ENCODE measurements around the gene PVALB. TPM values are rescaled to one million over a fixed set of nuclear protein-coding genes. Genes with fewer than 3 reads are reported as not detected.
"Not testable (repeated sequence)": the region's sequence is repeated elsewhere in the genome, so short reads cannot be mapped to it uniquely, and the experiment has no call there.

PVALB gene
- total and polyA plus RNA-seq, 12 donors = 0.65 to 3.3 (median 1.3) TPM; not detected in 8

DNA sequence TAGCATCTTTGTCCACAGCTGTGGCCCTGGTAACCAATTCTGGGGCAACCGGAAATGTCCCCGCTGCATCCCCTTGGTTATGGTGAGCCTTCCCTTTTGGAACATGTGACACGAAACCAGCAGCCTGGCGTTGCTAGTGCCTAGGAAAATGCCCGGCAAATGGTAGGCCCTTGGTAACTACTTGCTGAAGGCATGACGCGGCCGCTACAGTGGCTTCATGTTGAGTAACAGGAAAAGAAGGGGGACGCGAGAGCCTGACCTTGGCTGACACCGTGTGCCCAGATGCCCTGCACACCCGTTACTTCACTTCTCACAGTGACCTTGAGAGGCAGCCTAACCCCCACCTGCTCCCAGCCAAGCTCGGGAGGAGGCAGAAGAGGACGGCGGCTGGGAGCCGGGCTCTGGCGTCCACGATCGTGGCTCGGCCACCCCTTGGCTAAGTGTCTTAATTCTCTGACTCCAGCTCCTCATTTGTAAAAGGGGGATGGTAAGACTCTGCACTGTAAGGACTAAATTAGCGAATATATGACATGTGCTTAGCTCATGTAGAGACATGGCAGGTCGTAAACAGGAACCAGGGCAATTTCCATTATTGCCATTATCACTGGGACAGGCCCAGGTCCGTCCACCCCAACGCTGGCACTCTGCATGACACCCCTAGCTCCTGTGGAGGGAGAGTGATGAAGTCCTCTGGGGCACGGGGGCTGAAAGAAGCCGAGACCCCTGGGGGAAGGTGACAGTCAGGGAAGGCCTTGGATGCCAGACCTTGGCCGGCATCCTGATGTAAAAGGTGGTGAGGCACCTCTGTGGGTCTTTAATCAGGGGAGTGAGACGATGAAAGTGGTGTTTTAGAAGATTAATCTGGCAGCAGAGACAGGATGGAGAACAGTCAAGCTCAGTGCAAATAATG is 59.8 kb downstream of the PVALB start:
- WGBS, 4 donors = 35 to 42% (median 39%) methylated on average over 21 to 28 of the region's 28 CpGs
- peak in 6 of 7 donors; percentile 19 to 54 (median 46) for DNase-seq
- no peak overlapping the region for H3K27ac ChIP-seq
- no peak for TF ChIP-seq POLR2A (IDR thresholded peaks at IDR 0.05)
- TF ChIP-seq, protein P1, sequence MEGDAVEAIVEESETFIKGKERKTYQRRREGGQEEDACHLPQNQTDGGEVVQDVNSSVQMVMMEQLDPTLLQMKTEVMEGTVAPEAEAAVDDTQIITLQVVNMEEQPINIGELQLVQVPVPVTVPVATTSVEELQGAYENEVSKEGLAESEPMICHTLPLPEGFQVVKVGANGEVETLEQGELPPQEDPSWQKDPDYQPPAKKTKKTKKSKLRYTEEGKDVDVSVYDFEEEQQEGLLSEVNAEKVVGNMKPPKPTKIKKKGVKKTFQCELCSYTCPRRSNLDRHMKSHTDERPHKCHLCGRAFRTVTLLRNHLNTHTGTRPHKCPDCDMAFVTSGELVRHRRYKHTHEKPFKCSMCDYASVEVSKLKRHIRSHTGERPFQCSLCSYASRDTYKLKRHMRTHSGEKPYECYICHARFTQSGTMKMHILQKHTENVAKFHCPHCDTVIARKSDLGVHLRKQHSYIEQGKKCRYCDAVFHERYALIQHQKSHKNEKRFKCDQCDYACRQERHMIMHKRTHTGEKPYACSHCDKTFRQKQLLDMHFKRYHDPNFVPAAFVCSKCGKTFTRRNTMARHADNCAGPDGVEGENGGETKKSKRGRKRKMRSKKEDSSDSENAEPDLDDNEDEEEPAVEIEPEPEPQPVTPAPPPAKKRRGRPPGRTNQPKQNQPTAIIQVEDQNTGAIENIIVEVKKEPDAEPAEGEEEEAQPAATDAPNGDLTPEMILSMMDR (IDR thresholded peaks at IDR 0.05) = no peak
- H3K36me3 ChIP-seq (replicated peaks in 1 of 2) = no peaks in the 10 kb centered on the region
- peaks cover 7% of the 10 kb centered on the region for H3K27me3 ChIP-seq
- H3K9me3 ChIP-seq (replicated peaks in 1 of 3) = no peaks in the 10 kb centered on the region
- H3K4me1 ChIP-seq (replicated peaks in 1 of 2) = no peaks in the 10 kb centered on the region
- intact Hi-C loops (cut with DNase I) = no loop called here
- no peak overlapping the region for H3K4me3 ChIP-seq

DNA sequence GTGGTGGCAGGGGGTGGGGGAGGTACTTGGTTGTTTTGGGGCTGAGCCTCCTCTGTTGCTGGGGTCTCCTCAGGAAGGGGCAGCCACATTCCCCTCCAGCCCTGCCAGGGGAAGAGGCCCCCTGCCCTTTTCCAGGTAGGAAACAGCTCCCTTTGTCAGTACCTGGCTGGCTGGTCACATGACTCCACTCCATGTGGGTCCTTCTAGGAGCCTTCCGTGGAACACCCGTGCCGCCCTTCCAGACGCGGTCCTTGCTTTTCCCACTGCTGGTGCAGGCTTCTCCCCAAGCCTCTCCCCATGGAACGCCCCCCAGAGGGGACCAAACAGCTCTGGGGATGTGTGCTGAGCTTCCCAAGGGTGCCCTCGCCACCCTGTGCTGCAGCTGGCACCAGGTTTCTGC is 60.8 kb downstream of the PVALB start:
- intact Hi-C loops (cut with DNase I) = no loop called here
- peak in 3 of 7 donors; percentile 6 to 43 (median 9) for DNase-seq
- 58 to 74% (median 63%) methylated on average over 7 of the region's 7 CpGs for WGBS, 4 donors

DNA sequence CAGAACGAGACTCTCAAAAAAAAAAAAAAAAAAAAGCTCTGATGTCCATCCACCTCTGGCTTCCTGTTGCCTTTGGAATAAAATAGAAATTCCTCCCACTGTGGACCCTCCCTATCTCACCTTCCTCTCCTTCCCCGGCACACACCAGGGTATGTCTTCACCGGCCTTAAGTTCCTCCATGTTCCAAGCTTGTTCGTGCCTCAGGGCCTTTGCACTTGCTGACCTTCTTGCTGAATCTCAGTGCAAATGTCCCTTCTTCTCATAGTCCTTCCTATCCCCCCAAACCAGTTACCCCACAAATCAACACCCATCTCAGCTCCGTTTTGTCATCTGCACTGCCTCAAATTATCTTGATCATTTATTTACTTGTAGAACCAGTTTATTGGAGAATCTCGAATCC is 61.5 kb downstream of the PVALB start:
- H3K4me3 ChIP-seq = no peak overlapping the region
- no peaks in the 10 kb centered on the region for H3K36me3 ChIP-seq (replicated peaks in 1 of 2)
- DNase-seq = peak in 2 of 7 donors; percentile 1 to 33
- intact Hi-C loops (cut with DNase I) = no loop called here
- no peaks in the 10 kb centered on the region for H3K4me1 ChIP-seq (replicated peaks in 1 of 2)
- H3K27ac ChIP-seq = no peak overlapping the region
- H3K27me3 ChIP-seq = peaks cover 10% of the 10 kb centered on the region
- WGBS, 4 donors = 79 to 88% (median 84%) methylated on average over 6 of the region's 6 CpGs
- H3K9me3 ChIP-seq (replicated peaks in 1 of 3) = no peaks in the 10 kb centered on the region
- no peak for TF ChIP-seq POLR2A (IDR thresholded peaks at IDR 0.05)
- TF ChIP-seq, protein P1 (IDR thresholded peaks at IDR 0.05) = no peak

More for the DNA sequence above, 60.8 kb downstream of the PVALB start:
- H3K36me3 ChIP-seq (replicated peaks in 1 of 2) = no peaks in the 10 kb centered on the region
- H3K9me3 ChIP-seq (replicated peaks in 1 of 3) = no peaks in the 10 kb centered on the region
- H3K4me1 ChIP-seq (replicated peaks in 1 of 2) = no peaks in the 10 kb centered on the region
- TF ChIP-seq, protein P1 (IDR thresholded peaks at IDR 0.05) = no peak
- TF ChIP-seq POLR2A (IDR thresholded peaks at IDR 0.05) = no peak
- no peak overlapping the region for H3K4me3 ChIP-seq
- peaks cover 10% of the 10 kb centered on the region for H3K27me3 ChIP-seq
- no peak overlapping the region for H3K27ac ChIP-seq

GRCh38 chr22:36754881-36755280 is 62.0 kb downstream of the PVALB start:
- H3K27ac ChIP-seq; H3K9me3 ChIP-seq (replicated peaks in 1 of 3); H3K4me3 ChIP-seq; H3K4me1 ChIP-seq (replicated peaks in 1 of 2); intact Hi-C loops (cut with DNase I); H3K36me3 ChIP-seq (replicated peaks in 1 of 2): not testable (repeated sequence)
- 85 to 90% (median 86%) methylated on average over 9 of the region's 9 CpGs for WGBS, 4 donors
- peaks cover 10% of the 10 kb centered on the region for H3K27me3 ChIP-seq
- DNase-seq = peak in 2 of 7 donors; percentile 2 to 13

All from adrenal gland (tissue), 12 donors.